ENCODE data around the gene CBX3.
"Not testable (repeated sequence)": the region's sequence is repeated elsewhere in the genome, so short reads cannot be mapped to it uniquely, and the experiment has no call there.

Gene CBX3

DNA sequence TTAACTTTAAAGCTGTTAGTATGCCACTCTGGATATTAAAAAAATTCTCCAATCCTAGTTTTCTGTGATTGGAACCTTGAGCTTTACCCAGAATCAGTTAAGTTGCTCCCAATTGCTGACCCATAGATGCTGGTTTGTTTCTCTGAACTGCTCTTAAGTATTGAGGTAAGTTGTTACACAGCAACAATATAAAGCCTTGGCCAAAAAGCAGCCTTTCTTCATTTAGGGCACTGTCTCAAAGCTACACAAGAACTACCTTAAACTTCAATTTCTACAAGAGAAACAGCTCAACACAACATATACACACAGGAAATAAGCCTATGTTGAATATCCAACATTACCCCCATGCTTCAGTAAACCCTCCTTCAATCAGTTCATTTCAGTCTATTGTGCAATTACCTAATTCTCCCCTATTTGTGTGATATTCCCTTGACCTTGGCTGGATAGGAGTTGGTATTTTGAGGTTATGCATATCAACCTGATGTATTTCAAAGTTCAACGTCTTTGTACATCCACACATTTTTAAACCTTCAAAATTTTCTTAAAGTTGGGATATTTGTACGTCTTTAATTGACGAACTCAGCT, 12.5 kb upstream of the CBX3 start:
- DNase-seq, result no peak

DNA sequence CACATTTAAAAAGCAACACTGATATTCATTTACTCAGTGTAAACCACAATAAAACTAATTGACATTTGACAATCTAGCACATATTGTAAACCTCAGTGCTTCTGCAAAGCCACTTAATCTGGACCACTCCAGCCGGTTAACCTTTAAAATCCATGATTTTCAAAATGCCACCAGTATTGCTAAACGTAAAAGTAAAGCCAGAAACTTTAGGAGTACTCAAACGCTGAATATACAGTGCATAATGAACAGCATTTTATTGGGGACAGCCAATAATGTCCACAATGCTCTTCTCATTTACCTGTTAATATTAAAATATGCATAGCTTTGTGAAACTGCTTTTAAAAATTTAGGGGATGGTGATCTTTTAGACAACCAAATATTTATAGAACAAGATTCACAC, 11.8 kb upstream of the CBX3 start:
- no peak for DNase-seq

DNA sequence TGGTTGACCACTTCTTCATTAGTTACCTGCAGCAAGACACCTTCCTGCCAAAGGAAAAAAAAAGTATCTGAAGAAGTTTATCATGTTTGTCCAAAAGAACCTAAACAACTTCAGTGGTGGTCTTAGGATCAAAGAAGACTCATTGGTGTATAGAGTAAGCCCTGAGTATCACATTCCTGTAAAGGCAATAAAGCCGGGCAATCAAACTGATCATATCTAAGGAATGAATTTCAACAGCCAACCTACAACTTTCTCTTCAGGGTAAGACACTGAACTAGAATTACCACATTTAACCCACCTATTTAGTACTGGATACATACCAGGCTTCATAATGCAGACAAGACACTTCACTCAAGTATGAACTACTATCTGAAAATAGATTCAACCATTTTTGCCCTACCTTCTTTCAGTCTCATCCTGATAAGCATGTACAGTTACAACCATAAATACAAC, 11.1 kb upstream of the CBX3 start:
- DNase-seq, result no peak

DNA sequence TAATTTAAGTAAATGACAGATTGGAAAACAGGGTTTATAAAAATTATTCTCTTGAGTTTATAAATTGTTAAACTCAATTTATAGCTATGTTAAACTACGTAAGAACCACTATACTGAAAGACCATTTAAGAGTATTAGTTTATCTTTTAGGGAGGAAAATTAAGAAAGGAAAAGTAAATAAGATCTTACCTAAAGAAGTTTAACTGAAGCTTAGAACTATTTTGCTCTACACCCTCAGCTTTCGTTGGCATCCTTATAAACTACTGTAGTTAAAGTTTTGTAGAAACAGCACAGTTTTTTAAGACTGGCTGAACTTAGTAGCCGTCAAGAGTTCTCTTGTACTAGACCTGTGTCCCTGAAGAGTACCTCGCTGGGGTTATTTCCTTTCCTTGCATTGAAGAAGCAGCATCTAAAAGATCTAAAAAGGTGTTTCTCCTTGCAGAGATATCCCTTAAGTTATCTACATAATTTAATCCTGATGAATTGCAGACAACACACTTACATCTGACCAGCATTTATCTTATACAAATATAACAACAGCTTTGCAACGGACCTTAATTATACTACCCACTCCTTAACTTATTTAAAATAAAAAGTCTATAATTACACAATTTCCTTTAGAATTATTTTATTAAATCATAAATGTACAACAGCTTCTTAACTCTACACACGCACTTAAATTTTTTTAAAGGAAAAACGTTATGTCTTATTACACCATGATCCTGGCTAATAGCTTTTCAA, 10.1 kb upstream of the CBX3 start:
- DNase-seq, result no peak

DNA sequence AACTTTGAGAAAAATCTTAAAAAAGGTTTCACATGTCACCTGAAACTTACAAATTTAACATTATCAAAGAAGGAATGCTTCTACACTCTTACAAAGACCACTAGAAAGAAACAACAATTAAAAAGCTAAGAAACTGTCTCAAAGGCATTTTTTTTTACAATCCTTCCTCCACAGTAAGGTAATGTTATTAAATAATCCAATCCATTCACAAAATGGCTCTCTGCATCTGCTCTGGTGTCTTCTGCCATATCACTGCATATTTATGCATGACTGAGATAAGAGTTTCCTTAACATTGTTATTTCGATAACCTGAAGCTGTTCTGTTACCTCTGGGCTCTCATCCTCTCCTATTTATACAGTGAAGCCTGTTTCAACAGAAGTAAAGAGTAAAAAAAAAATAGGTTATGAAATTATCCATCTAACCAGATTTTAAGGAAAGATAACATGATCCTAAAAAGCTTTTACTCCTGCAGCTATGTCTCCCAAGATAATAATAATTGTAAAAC, 9.5 kb upstream of the CBX3 start:
- DNase-seq, result no peak

DNA sequence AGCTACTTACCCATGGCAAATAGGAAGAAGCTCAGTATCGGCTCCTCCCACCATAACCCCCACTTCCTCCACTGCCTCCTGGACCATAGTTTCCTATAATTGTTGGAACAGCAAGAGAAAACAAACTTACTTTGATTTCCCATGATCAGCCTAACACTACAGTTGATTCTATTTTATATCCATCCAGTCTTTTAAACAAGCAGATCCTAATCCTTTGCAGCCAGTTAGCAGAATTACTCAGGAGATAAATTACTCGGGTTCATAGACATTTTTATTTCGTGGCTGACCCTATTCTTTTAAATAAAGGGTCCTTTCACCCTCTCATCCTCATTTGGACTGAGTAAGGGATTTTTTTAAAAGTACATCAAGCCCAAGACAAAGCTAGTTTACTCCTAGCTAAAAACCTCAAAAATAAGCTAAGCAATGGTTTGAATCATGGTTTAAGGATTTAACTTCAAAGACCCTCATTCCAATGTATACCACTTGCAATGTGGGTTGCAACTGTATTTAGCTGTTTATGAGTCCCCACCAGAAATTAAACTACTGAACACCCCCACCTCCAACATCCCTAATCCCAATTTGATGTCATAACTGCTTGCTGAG, 9.0 kb upstream of the CBX3 start:
- no peak for DNase-seq

DNA sequence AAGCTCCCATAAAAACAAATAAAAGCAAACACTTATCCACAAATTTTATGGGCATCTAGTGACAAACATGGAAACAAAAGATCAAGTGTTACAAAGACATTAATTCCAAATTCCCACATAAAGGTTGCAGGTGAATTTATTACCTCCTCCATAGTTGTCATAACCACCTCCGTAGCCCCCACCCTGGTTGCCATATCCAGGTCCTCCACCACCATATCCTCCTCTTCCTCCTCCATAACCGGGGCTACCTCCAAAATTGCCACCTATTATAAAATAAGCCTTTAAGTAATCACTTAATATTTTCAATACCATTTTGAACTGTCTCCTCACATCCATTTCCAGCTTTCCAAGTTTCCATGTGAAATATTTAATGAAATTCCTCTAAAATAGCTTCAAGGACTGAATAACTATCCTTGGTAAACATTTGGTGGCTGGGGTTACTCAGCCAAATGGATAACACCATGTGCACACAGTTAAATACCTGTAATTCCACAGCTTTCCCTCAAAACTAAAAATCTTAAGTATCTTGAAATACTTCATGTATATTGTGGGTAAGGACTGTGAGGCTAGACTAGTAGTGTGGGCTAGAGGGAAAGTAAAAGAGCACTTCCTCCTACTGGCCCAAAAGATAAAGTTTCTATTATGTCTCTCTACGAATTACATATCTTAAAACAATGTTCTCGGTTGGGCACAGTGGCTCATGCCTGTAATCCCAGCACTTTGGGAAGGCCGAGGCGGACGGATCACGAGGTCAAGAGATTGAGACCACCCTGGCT, 7.9 kb upstream of the CBX3 start:
- no peak for DNase-seq

DNA sequence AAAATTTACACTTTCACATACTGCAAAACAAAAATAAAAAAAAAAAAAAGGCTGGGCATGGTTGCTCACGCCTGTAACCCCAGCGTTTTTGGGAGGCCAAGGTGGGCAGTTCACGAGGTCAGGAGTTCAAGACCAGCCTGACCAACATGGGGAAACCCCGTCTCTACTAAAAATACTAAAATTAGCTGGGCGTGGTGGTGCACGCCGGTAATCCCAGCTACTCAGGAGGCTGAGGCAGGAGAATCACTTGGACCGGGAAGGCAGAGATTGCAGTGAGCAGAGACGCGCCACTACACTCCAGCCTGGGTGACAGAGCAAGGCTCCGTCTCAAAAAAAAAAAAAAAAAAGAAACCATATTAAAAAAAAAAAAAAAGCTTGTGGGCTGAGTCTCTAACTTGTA, 6.8 kb upstream of the CBX3 start:
- DNase-seq, result not testable (repeated sequence)

DNA sequence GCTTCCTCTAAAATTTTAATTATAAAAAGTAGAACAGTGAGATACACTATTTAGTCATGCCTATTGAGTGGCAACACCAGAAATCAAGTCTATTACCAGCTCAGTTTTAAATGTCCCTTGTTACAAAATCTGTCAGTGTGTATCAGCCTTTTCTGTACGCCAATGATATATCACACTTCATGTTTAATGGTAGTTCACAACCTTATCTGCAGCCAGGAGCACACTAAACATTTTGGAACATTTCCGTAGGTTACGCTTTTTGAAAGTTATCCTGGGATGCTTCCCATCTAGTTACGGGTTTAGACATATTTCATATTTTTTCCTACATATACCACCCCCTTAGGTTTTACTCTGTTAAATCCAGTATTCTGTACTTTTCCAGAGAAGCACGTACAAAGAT, 6.4 kb upstream of the CBX3 start:
- no peak for DNase-seq

DNA sequence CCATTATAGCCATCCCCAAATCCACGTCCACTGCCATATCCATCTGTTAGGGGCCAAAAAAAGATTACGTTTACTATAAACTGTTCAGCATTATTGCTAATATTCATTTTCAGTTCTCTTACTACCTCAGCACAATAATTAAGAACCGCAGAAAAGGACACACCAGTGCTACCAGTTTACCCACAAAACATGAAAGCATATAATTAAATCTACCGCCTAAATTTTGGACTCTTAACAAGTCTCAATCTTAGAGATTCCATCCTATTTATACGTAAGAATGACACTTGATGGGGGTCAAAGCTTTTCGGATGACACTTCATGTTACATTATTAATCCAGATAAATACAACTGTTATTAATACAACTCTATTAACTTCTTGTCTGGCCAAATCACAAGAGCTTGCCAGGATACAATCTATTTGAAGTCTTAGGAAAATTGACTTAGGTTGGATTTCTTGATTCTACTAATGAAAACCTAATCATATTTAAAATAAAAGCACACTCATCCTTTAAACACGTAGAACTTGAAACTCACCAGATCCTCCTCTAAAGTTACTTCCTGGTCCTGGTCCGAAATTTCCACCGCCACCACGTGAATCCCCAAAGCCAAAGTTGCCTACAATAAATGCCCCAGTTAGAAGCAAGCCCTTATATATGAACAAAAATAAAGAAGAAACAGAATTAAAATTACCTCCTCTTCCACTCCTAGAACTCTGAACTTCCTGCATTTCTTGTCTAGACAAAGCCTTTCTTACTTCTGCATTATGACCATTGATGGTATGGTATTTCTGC, 5.5 kb upstream of the CBX3 start:
- DNase-seq, result no peak

DNA sequence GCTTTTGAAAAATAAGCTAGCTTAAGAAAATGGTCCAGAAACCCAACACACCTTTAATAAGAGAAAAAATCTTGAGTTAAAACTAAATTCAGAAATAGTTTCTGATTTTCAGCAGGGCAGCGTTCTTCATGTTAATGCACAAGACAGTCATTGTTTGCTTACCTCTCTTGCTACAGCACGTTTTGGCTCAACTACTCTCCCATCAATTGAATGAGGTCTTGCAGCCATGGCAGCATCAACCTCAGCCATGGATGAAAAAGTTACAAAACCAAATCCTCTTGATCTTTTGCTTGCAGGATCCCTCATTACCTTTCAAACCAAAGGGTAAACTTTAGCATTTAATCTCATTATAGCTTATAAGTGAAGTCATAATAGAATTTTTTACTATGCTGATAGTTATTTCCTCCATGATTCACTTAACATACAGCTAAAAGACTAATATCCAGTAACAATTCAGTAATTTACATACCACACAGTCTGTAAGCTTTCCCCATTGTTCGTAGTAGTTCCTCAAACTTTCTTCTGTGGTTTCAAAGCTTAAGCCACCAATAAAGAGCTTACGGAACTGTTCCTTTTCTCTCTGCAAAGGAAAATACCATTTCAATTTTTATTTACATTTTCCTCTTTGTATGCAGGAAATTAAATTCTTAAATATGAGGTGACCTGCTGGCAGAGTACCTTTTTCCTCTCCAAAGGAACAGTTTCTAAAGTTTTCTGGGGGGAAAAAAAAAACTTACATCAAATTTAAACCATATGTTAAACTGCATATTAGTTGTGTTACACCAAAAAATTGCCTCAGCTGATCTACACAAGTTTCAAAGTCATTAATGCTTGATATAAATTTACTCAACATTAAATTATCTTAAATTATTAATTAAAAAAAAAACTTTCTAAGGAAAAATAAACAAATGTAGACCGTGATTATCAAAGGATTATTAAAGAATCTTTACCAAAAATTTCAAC, 4.1 kb upstream of the CBX3 start:
- DNase-seq, result no peak

DNA sequence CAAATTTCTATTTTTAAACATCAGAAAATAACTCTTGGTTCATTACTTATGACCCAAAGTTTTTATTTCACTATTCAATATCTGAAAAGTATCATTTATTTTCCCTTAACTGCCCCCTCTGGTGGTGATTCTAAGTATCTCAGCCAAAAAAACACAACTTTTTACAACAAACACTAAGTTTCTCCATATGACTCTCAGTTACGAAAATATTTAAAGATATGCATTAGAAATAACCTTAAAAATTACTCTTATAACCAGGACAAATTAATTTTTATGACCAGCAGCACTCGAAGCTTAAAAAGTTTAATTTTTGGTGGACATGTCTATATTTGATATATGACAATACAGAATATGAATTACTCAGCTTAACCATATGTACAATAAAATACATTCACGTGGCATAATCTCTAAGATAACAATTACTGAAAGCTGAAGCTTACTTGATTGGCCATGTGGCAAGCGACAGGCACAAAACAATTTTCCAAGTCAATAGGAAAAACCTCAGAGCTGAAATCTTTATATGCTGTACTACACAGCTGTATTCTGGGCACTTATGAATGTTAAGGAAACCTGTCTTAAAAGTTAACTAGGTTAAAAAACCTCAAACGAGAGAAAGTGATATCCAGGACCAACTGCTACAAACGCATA, 3.3 kb upstream of the CBX3 start:
- DNase-seq, result no peak

DNA sequence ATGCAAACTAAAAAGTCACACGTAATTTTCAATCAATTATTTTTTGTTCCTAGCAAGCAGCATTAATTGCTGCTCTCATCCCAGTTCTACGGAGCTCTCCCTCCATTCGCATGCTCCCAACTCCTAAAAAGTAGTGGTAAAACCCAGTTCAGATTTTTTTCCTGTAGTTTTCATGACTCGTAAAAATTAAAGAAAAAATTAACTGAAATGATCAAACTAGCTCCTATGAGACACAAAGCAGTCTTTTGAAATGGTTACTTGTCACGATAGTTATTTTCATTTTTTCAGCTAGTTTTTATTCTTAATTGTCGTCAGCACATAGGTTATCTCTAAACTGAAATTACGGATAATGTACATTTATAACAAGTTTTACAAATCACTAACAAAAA, 2.8 kb upstream of the CBX3 start:
- no peak for DNase-seq

DNA sequence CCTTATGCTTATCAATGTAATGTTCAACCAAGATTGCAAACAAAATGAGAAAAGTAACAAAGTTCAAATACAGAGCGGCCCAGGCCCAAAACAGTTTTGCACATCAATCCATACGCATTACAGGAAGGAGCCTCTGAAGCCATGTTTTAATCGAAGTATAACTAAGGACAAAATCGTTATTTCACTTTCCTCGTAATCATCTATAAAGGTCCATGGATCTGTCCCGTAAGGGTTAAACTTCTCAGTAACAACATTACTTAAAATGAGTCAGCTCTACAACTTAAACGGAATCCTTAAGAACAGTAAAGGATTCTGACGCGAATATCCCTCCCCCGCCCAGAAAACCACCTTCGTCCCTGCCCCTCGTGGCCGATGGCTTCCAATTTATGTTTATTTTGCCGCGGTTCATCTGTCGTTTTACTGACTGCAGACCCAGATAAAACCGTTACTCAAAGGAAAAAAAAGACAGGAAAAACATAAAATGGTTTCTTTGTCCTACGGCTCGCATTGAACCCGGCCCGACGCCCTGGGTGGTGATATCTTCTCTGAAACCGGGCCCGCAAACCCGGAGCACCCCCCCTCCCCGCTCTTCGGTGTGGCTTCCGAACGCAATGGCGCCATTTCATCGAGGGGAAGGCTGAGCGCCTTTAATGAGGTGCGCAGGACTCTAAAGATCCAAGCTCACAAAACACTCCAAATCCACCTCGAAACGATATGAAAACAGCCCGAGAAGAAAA, 2.1 kb upstream of the CBX3 start:
- DNase-seq, result peak; percentile 74

DNA sequence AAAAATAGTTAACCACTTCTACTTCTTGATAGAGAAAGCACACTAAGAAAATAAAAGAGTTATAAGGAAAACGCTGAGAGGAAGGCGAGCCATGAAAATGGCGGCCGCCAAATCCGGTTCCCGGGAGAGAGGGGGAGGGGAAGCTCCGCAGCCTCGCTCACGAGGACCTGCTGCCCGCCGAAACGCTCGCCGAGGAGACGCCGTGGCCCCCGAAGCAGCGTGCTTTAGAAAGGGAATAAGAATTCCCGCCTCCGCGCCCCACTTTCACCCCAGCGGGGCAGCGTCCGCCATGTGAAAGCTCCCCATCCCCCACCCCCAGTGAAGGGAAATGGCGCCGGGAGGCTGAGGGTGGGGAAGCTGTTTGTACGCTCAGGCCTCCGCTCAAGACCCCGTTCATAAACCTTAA, 1.5 kb upstream of the CBX3 start:
- peak; percentile 74 for DNase-seq

DNA sequence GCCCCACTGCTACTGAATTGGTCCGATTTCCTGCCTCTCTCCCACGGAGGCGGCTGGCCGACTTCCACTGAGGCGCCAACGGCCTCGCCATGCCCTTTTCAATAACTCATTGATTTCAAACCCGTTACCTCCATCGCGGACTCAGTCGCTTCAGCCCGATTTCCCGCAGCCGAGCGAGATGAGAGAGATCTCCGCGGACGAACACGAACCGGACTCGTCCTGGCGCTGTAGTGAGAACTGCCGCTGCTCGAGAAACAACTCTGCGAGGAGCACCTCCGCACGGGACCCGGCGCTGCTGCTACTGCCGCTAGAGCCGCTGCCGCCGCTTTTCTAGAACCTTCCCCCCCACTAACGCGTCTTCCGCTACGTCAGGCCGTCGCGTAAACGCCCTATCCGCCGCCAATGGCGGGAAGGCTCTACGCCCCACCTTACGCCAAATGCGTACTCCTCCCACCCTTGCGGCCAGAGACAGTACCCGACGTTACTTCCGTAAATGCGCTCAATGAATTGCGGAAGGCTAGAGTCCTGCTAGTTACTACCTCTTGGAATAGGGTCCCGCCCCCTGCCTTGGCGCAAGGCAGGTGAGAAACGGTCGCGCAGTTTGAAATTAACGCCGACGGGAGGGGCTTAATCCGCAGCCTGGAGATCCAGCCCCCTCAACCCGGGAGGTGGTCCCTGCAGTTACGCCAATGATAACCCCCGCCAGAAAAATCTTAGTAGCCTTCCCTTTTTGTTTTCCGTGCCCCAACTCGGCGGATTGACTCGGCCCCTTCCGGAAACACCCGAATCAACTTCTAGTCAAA, 900 bp upstream of the CBX3 start, which contains the start of gene HNRNPA2B1:
Gene HNRNPA2B1, minus strand, starts transcription at position 303 of the 803 bp plus-strand sequence. Its CDS starts 169 bp downstream, at position 134.
- peak; percentile 97 for DNase-seq

DNA sequence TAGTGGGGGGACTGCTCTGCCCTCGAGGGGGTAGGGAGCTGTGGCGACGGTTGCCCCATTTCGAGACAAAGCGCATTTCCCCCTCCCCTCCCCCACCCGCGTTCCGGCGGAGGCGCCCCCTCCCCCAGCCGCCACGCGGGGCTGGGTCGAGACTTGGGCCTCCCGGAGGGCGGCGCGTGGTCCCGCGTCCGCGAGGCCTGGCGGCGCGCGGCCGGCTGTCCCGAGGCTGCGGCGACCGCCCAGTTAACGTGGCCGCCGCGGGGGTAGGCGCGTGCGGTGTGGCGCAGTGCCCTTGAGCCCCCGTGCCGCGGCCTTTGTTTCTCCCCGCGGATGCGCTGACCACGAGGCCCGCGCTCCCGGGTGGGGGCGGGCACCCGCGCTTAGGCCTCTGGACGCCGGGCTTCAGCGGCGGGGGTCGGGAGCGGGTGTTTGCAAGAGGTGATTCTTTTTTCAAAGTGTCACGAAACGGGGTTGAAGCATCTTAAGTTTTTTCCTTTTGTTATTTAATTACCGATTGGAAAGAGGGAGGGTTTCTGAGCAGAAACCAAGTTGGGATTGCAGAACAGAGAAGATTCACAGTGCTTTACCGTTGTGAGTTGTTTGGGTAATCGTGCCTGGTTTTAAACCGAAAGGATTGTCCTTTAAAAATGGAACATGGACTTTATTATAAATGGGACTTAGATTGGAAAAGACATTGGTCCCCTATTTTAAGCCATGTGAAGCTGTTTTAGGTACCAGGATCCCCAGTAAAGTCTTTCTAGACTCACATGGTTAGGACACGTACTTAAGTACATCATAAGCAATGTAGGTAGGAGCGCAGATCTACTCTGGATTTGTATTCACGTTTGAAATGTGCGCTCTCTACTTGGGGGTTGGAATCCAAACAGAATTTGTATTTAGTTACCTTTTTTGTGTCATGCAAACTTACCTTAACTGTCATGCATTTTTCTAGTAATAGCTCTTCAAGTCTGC, 760 bp downstream of the CBX3 start:
- peak; percentile 69 for DNase-seq

DNA sequence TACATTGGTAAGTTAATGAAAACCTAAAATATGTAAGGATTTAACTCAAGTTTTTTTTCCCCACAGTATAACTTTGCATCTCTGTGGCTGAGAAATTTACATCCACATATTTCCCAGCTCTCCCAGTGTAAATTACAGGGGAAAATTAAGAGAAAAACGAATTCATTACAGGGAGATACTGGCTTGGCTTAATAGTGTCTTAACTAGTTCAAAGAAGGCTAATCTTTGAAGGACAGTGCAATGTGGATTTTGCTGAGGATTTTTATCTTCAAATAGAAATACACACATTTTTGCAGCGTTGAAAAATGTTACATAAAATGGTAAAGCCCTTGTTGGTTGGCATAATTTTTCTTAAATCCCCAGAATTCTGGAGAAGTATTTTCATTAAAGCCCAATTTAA, 1.5 kb downstream of the CBX3 start:
- no peak for DNase-seq
